ENCODE measurements around the gene GADD45G. TPM values are rescaled to one million over a fixed set of nuclear protein-coding genes. Genes with fewer than 3 reads are reported as not detected.
A peak's percentile ranks its signal among the peaks of the same experiment; 100 is the strongest.

The GADD45G gene
- total and polyA plus RNA-seq, 2 of the 8 experiments (the other 6 are each of a cell fraction or from before 2014, with no cell fraction given), result 7.0 to 11.4 TPM

- H3K27me3 ChIP-seq (replicated peaks in 1 of 4; ENCODE audit: control insufficient read depth in 3 of 4, extremely low read depth in 1 of 4, insufficient read depth in 3 of 4, low read length in 3 of 4), result 0 out of 7 replicates have a peak, but pooled peaks cover 0 to 3% (median 0%) of the 10 kb centered on the region in 4 experiments
- H4K20me1 ChIP-seq (replicated peaks in 1 of 2; ENCODE audit: control insufficient read depth in 1 of 2, insufficient read depth in 2 of 2, low read length in 2 of 2), result no peaks in the 10 kb centered on the region
- no peak overlapping the region for H2AK5ac ChIP-seq (ENCODE audit: low read depth, low read length)
- H3K18ac ChIP-seq (ENCODE audit: extremely low read depth, low read length), result peak overlapping the region; percentile 48; the same call in 1 of the 2 replicates
- H3K4me2 ChIP-seq (ENCODE audit: insufficient read depth in 1 of 2, low read depth in 2 of 2, low read length in 2 of 2), result no peak overlapping the region
- H3K14ac ChIP-seq (ENCODE audit: insufficient read length), result no peak overlapping the region
- H4K91ac ChIP-seq (replicated peaks; ENCODE audit: insufficient read length, low read length), result peak overlapping the region; percentile 70
- no peak overlapping the region for H3K23ac ChIP-seq (ENCODE audit: insufficient read length)
- H2AFZ ChIP-seq (ENCODE audit: low read length), result no peak overlapping the region
- H2BK120ac ChIP-seq (replicated peaks; ENCODE audit: low read depth, low read length), result no peak overlapping the region
- no peaks in the 10 kb centered on the region for H3K9me3 ChIP-seq (ENCODE audit: insufficient read depth in 2 of 2, low read depth in 1 of 2, low read length in 1 of 2)
- peak overlapping the region; percentile 90; the same call in 1 of the 2 replicates for H2BK12ac ChIP-seq (ENCODE audit: low read depth, low read length)
- DNase-seq (ENCODE audit: low read depth in 1 of 2, low spot score in 2 of 2), result no peak
- ChIA-PET CTCF (ENCODE audit: partially characterized antibody) (interaction anchor here (1.0 to 8.6 kb wide), 10 partner anchors 9 to 482 kb away, joined by 3 to 65 read pairs (median 4); partner anchors contain the start of gene GADD45G), POLR2A (ENCODE audit: partially characterized antibody) (interaction anchor here (11.9 kb wide), 1 partner anchor 13 kb away, joined by 107 read pairs; the partner anchor contains the start of gene GADD45G)
- H3K4me3 ChIP-seq (ENCODE audit: extremely low read depth in 1 of 4, insufficient read depth in 2 of 4, low read depth in 3 of 4, low read length in 4 of 4), result no peak overlapping the region
- no peaks in the 10 kb centered on the region; the same call in 1 of the 2 replicates for H3K23me2 ChIP-seq (ENCODE audit: low read depth, low read length)
- no peaks in the 10 kb centered on the region for H3K79me1 ChIP-seq (ENCODE audit: low read depth, low read length)
- no peak overlapping the region for H3K56ac ChIP-seq (replicated peaks; ENCODE audit: insufficient read length, low read depth, low read length)
- 89% methylated on average over 2 of the region's 2 CpGs; no CpG with 5 or more reads in 1 of the 2 experiments for WGBS, 2 experiments (ENCODE audit: extremely low coverage in 1 of 2, insufficient coverage in 1 of 2, insufficient read length in 1 of 2, insufficient replicate concordance in 2 of 2, low coverage in 1 of 2, low lambda C conversion rate in 2 of 2, missing lambda C conversion rate in 1 of 2)
- no peak for FAIRE-seq
- peaks cover 0 to 19% (median 7%) of the 10 kb centered on the region in 4 experiments for H3K4me1 ChIP-seq (replicated peaks in 1 of 4; ENCODE audit: control insufficient read depth in 3 of 4, insufficient read depth in 4 of 4, low read length in 3 of 4)
- no peaks in the 10 kb centered on the region for H3K36me3 ChIP-seq (ENCODE audit: control insufficient read depth in 2 of 4, insufficient read depth in 4 of 4, low read length in 3 of 4)
- H2BK20ac ChIP-seq (ENCODE audit: low read length), result peak overlapping the region; percentile 23; the same call in 1 of the 2 replicates
- no peak overlapping the region for H3K27ac ChIP-seq (ENCODE audit: low read depth, low read length)
- no peaks in the 10 kb centered on the region for H3K79me2 ChIP-seq (ENCODE audit: control insufficient read depth in 1 of 2, insufficient read depth in 2 of 2, low read length in 2 of 2)
- H3K4ac ChIP-seq (replicated peaks; ENCODE audit: insufficient read length, low read depth, low read length), result no peak overlapping the region
- H3K9ac ChIP-seq (replicated peaks in 1 of 4; ENCODE audit: extremely low read depth in 1 of 4, low read depth in 3 of 4, low read length in 3 of 4), result no peak overlapping the region
- no peak overlapping the region for H2BK5ac ChIP-seq (ENCODE audit: low read depth, low read length)
- no peak overlapping the region for H4K8ac ChIP-seq (ENCODE audit: extremely low read depth, insufficient read depth, low read length)
- no peak for TF ChIP-seq TCF12 (IDR thresholded peaks at IDR 0.05; ENCODE audit: low read depth, low read length)
- no peak for TF ChIP-seq POLR2A (IDR thresholded peaks at IDR 0.05; ENCODE audit: control extremely low read depth in 1 of 2, low read depth in 2 of 2, low read length in 2 of 2)
- TF ChIP-seq CTCF (IDR thresholded peaks at IDR 0.05; ENCODE audit: control extremely low read depth in 1 of 3, insufficient read depth in 1 of 3, low read depth in 1 of 3, low read length in 3 of 3), result no peak
- TF ChIP-seq YY1 (IDR thresholded peaks at IDR 0.05; ENCODE audit: low read depth, low read length), result no peak
- no peak overlapping the region for H4K5ac ChIP-seq (ENCODE audit: insufficient read length, low read depth, low read length)
- 0 out of 2 replicates have a peak overlapping the region, but pooled peaks have one; percentile 55 for H2BK15ac ChIP-seq (ENCODE audit: low read length)
Measured at GRCh38 chr9:89617978-89618377, 13.2 kb downstream of the GADD45G start.
